Endothelial cell of umbilical vein (primary cell): ENCODE data around the gene AP2B1. TPM values are rescaled to one million over a fixed set of nuclear protein-coding genes. Genes with fewer than 3 reads are reported as not detected.

Experiments used
- BruUV-seq: library from RNA; stranded (reverse); fragments of 400-500 nt; replicated peaks from 2 replicates; lab custom pipeline; 2021; lab: Mats Ljungman, UMichigan
- CTCF ChIA-PET: fragments of 300-600, 350-600 bp; sonication (Branson Sonifier 250); formaldehyde crosslinking; loops from one replicate; lab custom pipeline; 2021; ENCODE audit warnings: antibody characterized with exemption, inconsistent platforms; lab: Charles Lee
- POLR2A ChIA-PET: fragments of 300-600, 350-600 bp; sonication (Branson Sonifier 250); formaldehyde crosslinking; loops from one replicate; lab custom pipeline; 2021; ENCODE audit warnings: antibody characterized with exemption, inconsistent platforms; lab: Charles Lee
- DNase-seq: peaks from one replicate; pipeline ENCODE4 v3.0.0-alpha.2; 2011; ENCODE audit warnings: low read depth, low spot score
- FAIRE-seq: peaks from 2 replicates; lab custom pipeline; 2011; peaks lifted over from hg19 to GRCh38; lab: Jason Lieb, UNC
- H2AFZ ChIP-seq: 2 replicates; pipeline ENCODE4 v1.6.0; 2012; ENCODE audit warnings: low read depth, low read length, control low read depth, inconsistent platforms
- H3K27ac ChIP-seq: 2 replicates; pipeline ENCODE4 v1.5.1; 2011; ENCODE audit warnings: low read depth, mild to moderate bottlenecking, control low read depth, low read length, moderate library complexity; ENCODE audit not compliant: insufficient read depth
- H3K27me3 ChIP-seq, 2 experiments: 2 replicates each; pipeline versions ENCODE4 v1.6.0 to v1.6.1; 2011; ENCODE audit warnings: low read length in 2 of 2, mixed read lengths in 1 of 2; ENCODE audit not compliant: control insufficient read depth in 2 of 2, insufficient read depth in 2 of 2
- H3K36me3 ChIP-seq, 2 experiments: 2 replicates in 1 of 2; 3 replicates in 1 of 2; pipeline ENCODE4 v1.5.1; 2011; ENCODE audit warnings: low read length in 2 of 2, mild to moderate bottlenecking in 1 of 2, moderate library complexity in 1 of 2; ENCODE audit not compliant: control insufficient read depth in 2 of 2, insufficient read depth in 2 of 2; ENCODE audit errors: extremely low read depth in 1 of 2
- H3K4me1 ChIP-seq: 3 replicates; pipeline ENCODE4 v1.5.1; 2011; ENCODE audit warnings: mild to moderate bottlenecking, low read length; ENCODE audit not compliant: control insufficient read depth, insufficient read depth; ENCODE audit errors: extremely low read depth
- H3K4me2 ChIP-seq: 2 replicates; pipeline ENCODE4 v1.6.1; 2011; ENCODE audit warnings: low read length, control low read depth, mixed read lengths; ENCODE audit not compliant: insufficient read depth
- H3K4me3 ChIP-seq, 3 experiments: fragments of 200-600 bp in 1 of 3; sonication (generic), shearing (Covaris generic) in 1 of 3; replicated peaks in 1 of 3; 2 replicates each; pipeline ENCODE4 v1.5.1; 2011 to 2016; ENCODE audit warnings: control low read depth in 3 of 3, low read length in 3 of 3, mild to moderate bottlenecking in 2 of 3, inconsistent platforms in 1 of 3, low read depth in 1 of 3, moderate library complexity in 1 of 3; ENCODE audit not compliant: insufficient read depth in 1 of 3
- H3K79me2 ChIP-seq: 2 replicates; pipeline ENCODE4 v1.6.0; 2012; ENCODE audit warnings: low read length, inconsistent platforms; ENCODE audit not compliant: control insufficient read depth, insufficient read depth
- H3K9ac ChIP-seq: replicated peaks from 2 replicates; pipeline ENCODE3; 2011; ENCODE audit warnings: low read length, control low read depth; ENCODE audit not compliant: insufficient read depth; ENCODE audit errors: extremely low read depth
- H3K9me1 ChIP-seq: replicated peaks from 3 replicates; pipeline ENCODE4 v1.6.0; 2011; ENCODE audit warnings: mild to moderate bottlenecking, low read length; ENCODE audit not compliant: control insufficient read depth, insufficient read depth; ENCODE audit errors: extremely low read depth
- H3K9me3 ChIP-seq: replicated peaks from 2 replicates; pipeline ENCODE4 v1.5.1; 2012; ENCODE audit warnings: low read length, inconsistent platforms; ENCODE audit not compliant: control insufficient read depth, insufficient read depth
- H4K20me1 ChIP-seq: replicated peaks from 2 replicates; pipeline ENCODE3; 2011; ENCODE audit warnings: mild to moderate bottlenecking, low read length; ENCODE audit not compliant: control insufficient read depth, insufficient read depth; ENCODE audit errors: extremely low read depth
- CTCF ChIP-seq, 2 donors: IDR thresholded peaks; 1 replicate in 1 of 2; 2 replicates in 1 of 2; pipeline ENCODE4 v1.5.1; 2011; ENCODE audit warnings: low read length in 2 of 2, mild to moderate bottlenecking in 2 of 2, moderate library complexity in 2 of 2, control low read depth in 1 of 2, inconsistent platforms in 1 of 2, low read depth in 1 of 2; ENCODE audit not compliant: insufficient read depth in 1 of 2; ENCODE audit errors: extremely low read depth in 1 of 2
- EZH2 ChIP-seq: IDR thresholded peaks from 2 replicates; pipeline ENCODE4 v1.6.1; 2012; ENCODE audit warnings: borderline replicate concordance, low read depth, mild to moderate bottlenecking, moderate library complexity, low read length, inconsistent platforms; ENCODE audit not compliant: severe bottlenecking
- FOS ChIP-seq: IDR thresholded peaks from 2 replicates; pipeline ENCODE4 v1.6.1; 2011; ENCODE audit warnings: mild to moderate bottlenecking, low read length, moderate library complexity, borderline replicate concordance; ENCODE audit not compliant: insufficient read depth
- GATA2 ChIP-seq: IDR thresholded peaks from 2 replicates; pipeline ENCODE4 v1.7.0; 2011; ENCODE audit warnings: low read depth, mild to moderate bottlenecking, moderate library complexity, mixed read lengths, low read length; ENCODE audit not compliant: insufficient read length, insufficient read depth
- JUN ChIP-seq: IDR thresholded peaks from 2 replicates; pipeline ENCODE4 v1.6.1; 2011; ENCODE audit warnings: borderline replicate concordance, low read depth; ENCODE audit not compliant: insufficient read length, insufficient read depth
- MAX ChIP-seq: IDR thresholded peaks from 2 replicates; pipeline ENCODE4 v1.6.1; 2011; ENCODE audit not compliant: insufficient read depth, insufficient read length
- MYC ChIP-seq: IDR thresholded peaks from one replicate; pipeline ENCODE4 v1.6.1; 2011; ENCODE audit warnings: mild to moderate bottlenecking, low read depth, low read length
- POLR2A ChIP-seq: IDR thresholded peaks from 2 replicates; pipeline ENCODE4 v1.6.1; 2012; ENCODE audit warnings: low read depth, mild to moderate bottlenecking, control low read depth, low read length
- POLR2AphosphoS5 ChIP-seq: IDR thresholded peaks from 2 replicates; pipeline ENCODE4 v1.6.1; 2012; ENCODE audit warnings: low read depth, mild to moderate bottlenecking, control low read depth, low read length, moderate library complexity; ENCODE audit not compliant: insufficient read depth
- dilution Hi-C: fragments of 300-500 bp; cut with MboI; formaldehyde crosslinking; loops from one replicate; pipeline ENCODE4 v1.15.0; 2019; ENCODE audit warnings: low sequenced_read_pairs; ENCODE audit not compliant: extremely low pct_ligation_motif_present
- intact Hi-C: fragments of 100-400 bp; cut with micrococcal nuclease; formaldehyde crosslinking; loops from one replicate; pipeline ENCODE4 v1.10.0; 2022
- polyA plus RNA-seq, 4 experiments: library from polyadenylated mRNA; depleted of rRNA in 3 of 4; stranded (reverse) in 3 of 4; unstranded in 1 of 4; fragments of >200 nt; gene quantifications; 2 replicates each; pipeline versions ENCODE4 v1.2.1 to v1.2.3, GENCODE V29; 2011 to 2012; ENCODE audit warnings: missing spikeins in 1 of 4
- total RNA-seq: library from RNA; stranded (reverse); gene quantifications from 2 replicates; pipeline ENCODE4 v1.2.3, GENCODE V29; 2021

AP2B1 gene
- total and polyA plus RNA-seq, 2 donors (not counting 3 experiments of a cell fraction or from before 2014, with no cell fraction given), result 106 to 198 TPM

GRCh38 chr17:35733366-35733765 lies 146.2 kb downstream of the AP2B1 start:
- Histone ChIP-seq H3K79me2 (no peaks in the 10 kb centered on the region), H3K9me1 (no peaks in the 10 kb centered on the region), H3K4me2 (no peak overlapping the region), H3K9me3 (no peaks in the 10 kb centered on the region), H3K36me3 (no peaks in the 10 kb centered on the region), H3K9ac (no peak overlapping the region), H3K4me3 (no peak overlapping the region), H3K27ac (no peak overlapping the region), H3K27me3 (peaks cover 5 to 15% of the 10 kb centered on the region in 2 experiments), H3K4me1 (peaks cover 4% of the 10 kb centered on the region), H4K20me1 (no peaks in the 10 kb centered on the region), H2AFZ (no peak overlapping the region)
- FAIRE-seq (no peak), DNase-seq (no peak)
- dilution Hi-C loops, result loop anchor here (25.0 kb wide), 1 partner anchor 121 kb away; no protein-coding TSS in a partner anchor
- TF ChIP-seq POLR2A (no peak), EZH2 (no peak), MYC (no peak), JUN (no peak), GATA2 (no peak), FOS (no peak), CTCF (IDR thresholded peaks at IDR 0.05; ENCODE audit: extremely low read depth in 1 of 2, insufficient read depth in 1 of 2, low read depth in 1 of 2, low read length in 2 of 2) (no peak), MAX (no peak), POLR2AphosphoS5 (no peak)
- intact Hi-C loops, result no loop called here
- no TSS peak for BruUV-seq
- ChIA-PET POLR2A (no interaction called here), CTCF (interaction anchor here (1.1 to 1.7 kb wide), 2 partner anchors 14 to 120 kb away, joined by 4 to 6 read pairs; no protein-coding TSS in a partner anchor)
